Omental fat pad (tissue), 4 donors: ENCODE results near the gene BCL11B. TPM values are rescaled to one million over a fixed set of nuclear protein-coding genes. Genes with fewer than 3 reads are reported as not detected.

Source experiments
- ATAC-seq: fragments of 150-250 bp; one replicate; pipeline ENCODE4 v1.9.1; 2016; ENCODE audit warnings: mild to moderate bottlenecking, moderate library complexity; ENCODE audit not compliant: low FRiP score
- DNase-seq: peaks from one replicate; pipeline ENCODE4 v3.0.0-alpha.2; 2019; ENCODE audit warnings: low spot score
- total RNA-seq, 4 donors: library from RNA; depleted of rRNA; stranded (reverse); fragments of >200 nt; gene quantifications; one replicate each; pipeline ENCODE4 v1.1.0, GENCODE V29; 2016
- TF ChIP-seq, protein P1 (sequence below), 3 donors: fragments of 450-650 bp; IDR thresholded peaks; one replicate each; pipeline ENCODE4 v1.5.1; 2016 to 2017; ENCODE audit warnings: antibody characterized with exemption in 3 of 3, mild to moderate bottlenecking in 3 of 3, moderate library complexity in 2 of 3

The BCL11B gene
- total RNA-seq, 4 donors from 2014 or later: 0.56 to 2.0 (median 0.77) TPM

DNA sequence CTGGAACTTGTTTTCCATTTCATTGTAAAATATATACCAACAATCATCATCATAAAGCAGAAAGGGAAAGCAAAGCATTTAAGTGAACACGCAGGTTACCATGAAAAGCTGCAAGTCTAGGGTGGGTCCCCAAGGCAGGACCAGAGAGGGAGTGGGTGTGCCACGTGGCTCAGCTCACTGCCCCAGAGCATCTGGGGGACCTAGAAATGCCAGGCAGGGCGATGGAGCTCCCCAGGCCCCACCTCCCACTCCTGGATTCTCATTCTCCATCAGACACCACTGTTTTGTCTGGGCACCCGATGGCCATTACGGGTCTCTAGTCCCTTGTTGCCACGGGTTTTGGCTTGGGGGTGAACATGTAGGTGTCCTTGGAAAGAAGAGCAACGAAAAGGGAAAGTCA is 34.7 kb downstream of the BCL11B start:
- ATAC-seq: no peak
- TF ChIP-seq, protein P1, sequence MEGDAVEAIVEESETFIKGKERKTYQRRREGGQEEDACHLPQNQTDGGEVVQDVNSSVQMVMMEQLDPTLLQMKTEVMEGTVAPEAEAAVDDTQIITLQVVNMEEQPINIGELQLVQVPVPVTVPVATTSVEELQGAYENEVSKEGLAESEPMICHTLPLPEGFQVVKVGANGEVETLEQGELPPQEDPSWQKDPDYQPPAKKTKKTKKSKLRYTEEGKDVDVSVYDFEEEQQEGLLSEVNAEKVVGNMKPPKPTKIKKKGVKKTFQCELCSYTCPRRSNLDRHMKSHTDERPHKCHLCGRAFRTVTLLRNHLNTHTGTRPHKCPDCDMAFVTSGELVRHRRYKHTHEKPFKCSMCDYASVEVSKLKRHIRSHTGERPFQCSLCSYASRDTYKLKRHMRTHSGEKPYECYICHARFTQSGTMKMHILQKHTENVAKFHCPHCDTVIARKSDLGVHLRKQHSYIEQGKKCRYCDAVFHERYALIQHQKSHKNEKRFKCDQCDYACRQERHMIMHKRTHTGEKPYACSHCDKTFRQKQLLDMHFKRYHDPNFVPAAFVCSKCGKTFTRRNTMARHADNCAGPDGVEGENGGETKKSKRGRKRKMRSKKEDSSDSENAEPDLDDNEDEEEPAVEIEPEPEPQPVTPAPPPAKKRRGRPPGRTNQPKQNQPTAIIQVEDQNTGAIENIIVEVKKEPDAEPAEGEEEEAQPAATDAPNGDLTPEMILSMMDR (IDR thresholded peaks at IDR 0.05): no peak

DNA sequence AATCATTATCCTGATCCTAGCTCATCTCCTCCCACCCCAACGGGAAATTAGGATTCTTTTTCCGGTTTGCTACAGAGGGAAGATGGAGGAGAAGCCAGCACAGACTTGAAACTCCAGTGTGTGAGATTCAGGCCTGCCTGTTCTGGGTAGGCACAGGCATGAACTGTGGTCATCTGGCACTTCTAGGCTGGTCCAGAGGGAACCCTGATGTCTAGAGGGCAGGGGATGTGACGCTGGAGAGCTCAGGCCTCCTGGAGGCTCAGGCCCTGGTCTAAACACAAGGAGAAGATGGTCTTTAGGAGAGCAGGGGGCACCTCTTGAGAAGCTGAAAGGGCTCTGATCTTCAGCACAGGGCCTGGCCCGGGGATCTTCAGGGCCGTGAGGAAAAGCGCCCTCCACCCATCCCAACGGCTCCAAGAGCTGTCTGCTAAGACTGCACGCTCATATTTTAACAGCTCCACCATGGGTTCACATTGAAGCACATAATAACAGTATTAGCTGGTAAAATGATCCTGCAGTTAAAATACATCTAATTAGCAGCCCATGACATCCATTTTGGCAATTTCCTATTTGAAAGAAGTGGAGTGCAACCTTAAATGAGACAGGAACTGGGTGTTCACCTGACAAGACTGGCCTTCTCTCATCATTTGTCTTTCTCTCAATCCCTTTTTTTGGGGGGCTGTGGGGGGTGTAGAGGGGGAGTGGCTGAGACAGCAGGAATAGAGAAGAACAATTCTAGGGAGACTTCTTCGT is 35.4 kb downstream of the BCL11B start:
- ATAC-seq: no peak
- no peak for DNase-seq
- TF ChIP-seq, protein P1 (IDR thresholded peaks at IDR 0.05): no peak

More for the DNA sequence above, 34.7 kb downstream of the BCL11B start:
- DNase-seq: no peak

DNA sequence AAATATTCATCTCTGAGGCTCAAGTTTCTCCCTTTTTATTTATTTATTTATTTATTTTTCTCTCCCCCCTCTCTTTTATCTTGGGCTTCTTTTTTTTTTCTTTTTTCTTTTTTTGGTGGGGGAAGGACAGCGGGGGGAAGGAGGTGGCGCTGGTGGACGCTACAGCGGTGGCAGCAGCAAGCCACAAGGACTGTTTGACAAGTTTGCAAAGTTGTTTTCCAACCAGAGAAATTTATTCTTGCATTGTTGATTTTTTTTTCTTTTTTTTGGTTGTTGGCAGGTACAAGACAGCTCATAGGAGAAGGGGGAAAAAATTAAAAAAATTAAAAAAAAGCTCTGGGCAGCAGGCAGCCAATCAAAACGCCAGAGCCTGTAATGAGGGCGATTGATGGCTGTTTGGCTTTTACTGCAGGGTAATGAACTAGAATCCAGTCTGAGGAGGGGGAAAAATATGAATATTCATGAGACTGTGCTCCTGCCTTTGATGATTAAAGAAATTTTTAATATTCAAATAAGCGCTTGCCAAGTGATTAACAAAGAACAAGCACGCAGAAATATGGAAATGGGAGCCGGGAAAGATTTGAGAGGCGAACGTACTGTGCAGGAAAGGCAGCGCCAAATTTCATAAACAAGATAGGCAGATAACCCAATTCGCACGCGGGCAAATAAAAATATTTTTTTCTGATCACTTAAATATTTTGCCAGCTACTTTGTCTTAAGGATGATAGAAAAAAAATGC is 36.2 kb downstream of the BCL11B start:
- no peak for DNase-seq
- ATAC-seq: no peak
- TF ChIP-seq, protein P1 (IDR thresholded peaks at IDR 0.05): no peak

DNA sequence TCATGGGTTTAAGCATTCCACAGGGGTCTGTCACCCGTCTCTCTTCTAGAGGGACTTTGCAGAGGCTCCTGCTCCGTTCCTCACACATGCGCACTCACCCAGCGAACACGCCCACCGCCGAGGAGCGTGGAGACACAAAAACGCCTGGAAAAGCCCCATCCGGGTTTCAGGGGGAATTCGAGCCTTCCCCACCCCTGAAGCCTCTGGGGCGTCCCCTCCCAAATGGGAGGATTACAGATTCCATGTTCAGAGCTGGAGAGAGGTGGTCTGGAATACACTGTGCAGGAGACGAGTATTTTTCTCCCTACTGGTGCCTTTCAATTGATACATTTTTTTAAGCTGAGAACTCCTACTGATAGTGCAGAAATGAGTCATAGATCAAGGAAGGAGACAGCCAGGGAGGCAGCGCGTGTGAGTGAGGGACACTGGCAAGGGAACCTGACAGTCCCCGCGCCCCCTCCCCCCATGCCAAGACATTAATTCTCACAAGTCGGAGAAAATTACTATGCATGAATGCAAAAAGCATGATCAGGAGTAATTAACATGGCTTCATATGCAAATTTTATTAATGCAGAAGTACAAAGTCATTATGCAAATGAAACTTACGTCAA is 36.9 kb downstream of the BCL11B start:
- TF ChIP-seq, protein P1 (IDR thresholded peaks at IDR 0.05): no peak
- DNase-seq (no peak), ATAC-seq (no peak)

GRCh38 chr14:99234355-99234754 is 37.6 kb downstream of the BCL11B start:
- TF ChIP-seq, protein P1 (IDR thresholded peaks at IDR 0.05): no peak
- ATAC-seq (no peak), DNase-seq (no peak)

DNA sequence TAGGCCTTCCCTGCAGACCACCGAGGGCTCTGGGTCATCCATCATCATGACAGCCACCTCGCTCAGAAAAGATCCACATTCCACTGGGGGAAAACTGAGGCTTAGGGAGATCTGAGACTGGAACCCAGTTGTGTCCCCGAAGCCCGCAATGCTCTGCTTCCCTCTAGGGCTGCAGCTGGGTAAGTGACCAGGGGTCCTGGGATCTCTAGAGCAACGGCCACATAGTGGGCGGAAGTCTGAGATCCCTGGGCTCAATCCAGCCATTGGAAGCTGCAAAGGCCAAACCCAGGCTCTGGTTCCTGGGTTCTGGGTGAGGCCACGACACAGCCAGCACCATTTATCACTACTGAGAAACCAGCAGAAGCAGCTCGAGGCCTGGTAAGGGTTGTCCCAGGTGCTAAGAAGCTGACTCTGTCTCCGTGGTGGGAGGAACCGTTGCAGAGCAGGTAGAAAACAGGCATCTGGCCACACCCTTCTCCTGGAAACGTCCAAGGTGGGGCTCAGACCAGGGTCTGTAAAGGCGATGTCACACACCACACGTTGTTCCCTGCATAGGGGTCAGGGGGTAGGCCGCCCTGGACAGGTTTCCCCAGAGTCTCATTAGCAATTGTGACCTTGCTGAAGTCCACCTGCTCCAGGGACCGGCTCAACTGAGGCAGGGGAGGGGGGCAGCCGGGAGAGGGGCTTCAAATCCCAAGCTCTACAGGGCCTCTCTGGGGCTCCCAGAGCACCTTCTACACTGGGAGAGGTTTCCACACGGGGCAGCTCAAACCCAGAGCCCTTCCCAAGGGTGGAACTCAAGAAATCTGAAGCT is 38.6 kb downstream of the BCL11B start:
- DNase-seq (no peak), ATAC-seq (no peak)
- TF ChIP-seq, protein P1 (IDR thresholded peaks at IDR 0.05): no peak
